H9 (cell line): ENCODE data around the gene UBAC1. TPM values are rescaled to one million over a fixed set of nuclear protein-coding genes. Genes with fewer than 3 reads are reported as not detected.

Experiments used
- DNase-seq: peaks from one replicate; pipeline ENCODE4 v3.0.0-alpha.2; 2017
- H2AFZ ChIP-seq: one replicate; pipeline ENCODE4 v1.6.1; 2013; ENCODE audit warnings: mild to moderate bottlenecking, low read length, control low read depth, moderate library complexity
- H2AK5ac ChIP-seq: 2 replicates; pipeline ENCODE4 v1.6.1; 2013; ENCODE audit warnings: low read length, control low read depth, mixed read lengths; ENCODE audit not compliant: insufficient read length
- H2BK120ac ChIP-seq: one replicate; pipeline ENCODE4 v1.6.1; 2013; ENCODE audit warnings: low read depth, mild to moderate bottlenecking, low read length, control low read depth, inconsistent platforms; ENCODE audit not compliant: poor library complexity, severe bottlenecking
- H2BK12ac ChIP-seq: 2 replicates; pipeline ENCODE4 v1.6.1; 2013; ENCODE audit warnings: low read length, control low read depth, mixed read lengths, low read depth; ENCODE audit not compliant: insufficient read length
- H2BK15ac ChIP-seq: 2 replicates; pipeline ENCODE4 v1.6.1; 2013; ENCODE audit warnings: low read depth, low read length, control low read depth
- H2BK20ac ChIP-seq: one replicate; pipeline ENCODE4 v1.6.1; 2013; ENCODE audit warnings: low read depth, mild to moderate bottlenecking, low read length, control low read depth, inconsistent platforms; ENCODE audit not compliant: poor library complexity, severe bottlenecking
- H2BK5ac ChIP-seq: 2 replicates; pipeline ENCODE4 v1.6.1; 2013; ENCODE audit warnings: low read length, control low read depth, mixed read lengths; ENCODE audit not compliant: insufficient read length
- H3K14ac ChIP-seq: 2 replicates; pipeline ENCODE4 v1.6.1; 2013; ENCODE audit warnings: low read length, control low read depth; ENCODE audit not compliant: insufficient read depth
- H3K18ac ChIP-seq: 2 replicates; pipeline ENCODE4 v1.6.1; 2013; ENCODE audit warnings: low read depth, mild to moderate bottlenecking, mixed read lengths, low read length, control low read depth; ENCODE audit not compliant: insufficient read length
- H3K23ac ChIP-seq: 2 replicates; pipeline ENCODE4 v1.6.1; 2013; ENCODE audit warnings: low read length, control low read depth, mixed read lengths, low read depth; ENCODE audit not compliant: insufficient read length
- H3K23me2 ChIP-seq: 2 replicates; pipeline ENCODE4 v1.6.1; 2013; ENCODE audit warnings: low read depth, mild to moderate bottlenecking, mixed read lengths, low read length, control low read depth; ENCODE audit not compliant: insufficient read length, poor library complexity, severe bottlenecking
- H3K27ac ChIP-seq: 2 replicates; pipeline ENCODE4 v1.5.1; 2013; ENCODE audit warnings: low read length, control low read depth, mixed read lengths, low read depth; ENCODE audit not compliant: insufficient read length
- H3K27me3 ChIP-seq: 2 replicates; pipeline ENCODE4 v1.6.1; 2013; ENCODE audit warnings: low read length, control low read depth, inconsistent platforms; ENCODE audit not compliant: insufficient read depth
- H3K4ac ChIP-seq: 2 replicates; pipeline ENCODE4 v1.6.1; 2013; ENCODE audit warnings: low read depth, mild to moderate bottlenecking, control low read depth, inconsistent platforms, low read length, moderate library complexity
- H3K4me1 ChIP-seq: 2 replicates; pipeline ENCODE4 v1.6.1; 2013; ENCODE audit warnings: low read length, control low read depth, inconsistent platforms; ENCODE audit not compliant: insufficient read depth
- H3K4me2 ChIP-seq: 2 replicates; pipeline ENCODE4 v1.6.1; 2013; ENCODE audit warnings: low read length, control low read depth, mixed read lengths; ENCODE audit not compliant: insufficient read length, insufficient read depth
- H3K56ac ChIP-seq: 2 replicates; pipeline ENCODE4 v1.6.1; 2013; ENCODE audit warnings: low read depth, mild to moderate bottlenecking, mixed read lengths, low read length, control low read depth; ENCODE audit not compliant: insufficient read length
- H3K79me1 ChIP-seq: 2 replicates; pipeline ENCODE4 v1.6.1; 2013; ENCODE audit warnings: low read depth, mild to moderate bottlenecking, moderate library complexity, low read length, control low read depth, inconsistent platforms; ENCODE audit not compliant: insufficient read depth, poor library complexity, severe bottlenecking
- H3K79me2 ChIP-seq: 2 replicates; pipeline ENCODE4 v1.6.1; 2013; ENCODE audit warnings: low read length, control low read depth, inconsistent platforms; ENCODE audit not compliant: insufficient read depth
- H3K9ac ChIP-seq: 2 replicates; pipeline ENCODE4 v1.6.1; 2013; ENCODE audit warnings: low read length, control low read depth, mixed read lengths; ENCODE audit not compliant: insufficient read length; ENCODE audit errors: extremely low read depth
- H3K9me3 ChIP-seq: one replicate; pipeline ENCODE4 v1.6.1; 2013; ENCODE audit warnings: low read depth, low read length, inconsistent platforms; ENCODE audit not compliant: control insufficient read depth
- H3T11ph ChIP-seq: one replicate; pipeline ENCODE4 v1.6.1; 2013; ENCODE audit warnings: mild to moderate bottlenecking, low read length, control low read depth, inconsistent platforms
- H4K20me1 ChIP-seq: one replicate; pipeline ENCODE4 v1.6.1; 2013; ENCODE audit not compliant: control insufficient read depth, insufficient read length, insufficient read depth
- H4K5ac ChIP-seq: 2 replicates; pipeline ENCODE4 v1.6.1; 2013; ENCODE audit warnings: low read depth, mild to moderate bottlenecking, mixed read lengths, low read length, control low read depth; ENCODE audit not compliant: insufficient read length
- H4K8ac ChIP-seq: replicated peaks from 2 replicates; pipeline ENCODE4 v1.6.1; 2013; ENCODE audit warnings: low read length, control low read depth, mixed read lengths, low read depth; ENCODE audit not compliant: insufficient read length
- H4K91ac ChIP-seq: 2 replicates; pipeline ENCODE4 v1.6.1; 2013; ENCODE audit warnings: low read depth, mild to moderate bottlenecking, moderate library complexity, mixed read lengths, low read length, control low read depth; ENCODE audit not compliant: insufficient read length
- H3K27ac Mint-ChIP-seq, 3 experiments: 2 replicates in 2 of 3; 3 replicates in 1 of 3; pipeline ENCODE4 v1.8.0; 2020 to 2021; ENCODE audit warnings: mixed read lengths in 3 of 3, mild to moderate bottlenecking in 1 of 3, moderate library complexity in 1 of 3
- H3K27me3 Mint-ChIP-seq: 2 replicates; pipeline ENCODE4 v1.8.0; 2021; ENCODE audit warnings: low read depth, mild to moderate bottlenecking, moderate library complexity, mixed read lengths
- H3K36me3 Mint-ChIP-seq, 3 experiments: 2 replicates in 2 of 3; 3 replicates in 1 of 3; pipeline ENCODE4 v1.8.0; 2020 to 2021; ENCODE audit warnings: low read depth in 3 of 3, mixed read lengths in 3 of 3; ENCODE audit not compliant: insufficient read depth in 1 of 3
- H3K4me1 Mint-ChIP-seq, 2 experiments: 2 replicates each; pipeline ENCODE4 v1.8.0; 2020; ENCODE audit warnings: mixed read lengths in 2 of 2
- H3K4me3 Mint-ChIP-seq, 2 experiments: 2 replicates in 1 of 2; 3 replicates in 1 of 2; pipeline ENCODE4 v1.8.0; 2020 to 2021; ENCODE audit warnings: mild to moderate bottlenecking in 2 of 2, mixed read lengths in 2 of 2, moderate library complexity in 1 of 2
- H3K9me3 Mint-ChIP-seq, 2 experiments: 2 replicates in 1 of 2; 3 replicates in 1 of 2; pipeline ENCODE4 v1.8.0; 2020; ENCODE audit warnings: mild to moderate bottlenecking in 2 of 2, mixed read lengths in 2 of 2, moderate library complexity in 1 of 2
- CTCF ChIP-seq: fragments of 200-600 bp; sonication (generic); conservative IDR thresholded peaks from 3 replicates; pipeline ENCODE4 v1.8.0; 2021; ENCODE audit warnings: antibody characterized with exemption, mild to moderate bottlenecking
- WGBS: extraction: QIAGEN DNeasy Blood & Tissue Kit; methylation state at CpG from one replicate; pipeline ENCODE4 v1.1.7; 2013; ENCODE audit warnings: missing lambda C conversion rate, low lambda C conversion rate, mixed read lengths; ENCODE audit not compliant: insufficient read length; ENCODE audit errors: extremely low coverage; 5-methylcytosine and 5-hydroxymethylcytosine counted together
- total RNA-seq: library from RNA; stranded (reverse); gene quantifications from 2 replicates; pipeline ENCODE4 v1.2.1, GENCODE V29; 2021

Gene UBAC1
- total RNA-seq, 1 experiment from 2014 or later, result 47.5 TPM

DNA sequence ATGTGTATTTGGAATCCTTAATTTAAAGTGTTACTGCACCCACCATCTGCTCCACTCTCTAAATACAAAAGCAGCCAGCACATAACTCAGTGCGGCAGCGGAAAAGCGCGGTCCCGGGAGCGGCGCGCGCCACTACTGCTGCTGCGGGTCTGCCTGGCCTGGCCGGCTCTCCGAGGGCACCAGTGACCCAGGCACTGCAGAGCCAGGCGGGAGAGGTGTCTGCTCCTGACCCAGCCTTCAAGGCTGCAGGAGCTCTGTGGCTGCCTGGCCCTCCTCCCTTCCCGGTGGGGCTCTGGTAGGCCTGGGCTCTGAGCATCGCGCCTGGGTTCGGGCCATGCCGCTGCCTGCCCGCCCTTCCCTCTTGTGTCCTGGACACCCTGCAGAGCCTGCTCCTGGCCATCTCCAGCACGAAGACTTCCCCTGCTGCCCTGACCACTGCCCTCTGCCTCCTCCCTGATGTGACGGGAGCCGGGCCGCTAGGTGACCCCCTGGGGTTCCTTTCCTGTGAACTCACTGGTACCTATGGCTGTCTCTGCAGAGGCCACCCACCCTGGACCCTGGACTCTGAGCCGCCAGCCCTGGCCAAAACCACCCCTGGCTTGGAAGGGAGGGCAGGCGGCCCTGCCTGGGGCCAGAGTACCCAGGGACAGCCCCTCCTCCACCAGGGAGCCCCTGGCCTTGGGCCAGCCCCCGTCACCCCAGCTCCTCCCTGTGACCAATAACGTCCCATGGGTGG is 32.8 kb upstream of the UBAC1 start:
- H3K27ac ChIP-seq, result no peak overlapping the region
- H3K4me2 ChIP-seq, result no peak overlapping the region
- no peak overlapping the region for H3K56ac ChIP-seq
- no peaks in the 10 kb centered on the region for H3K4me1 ChIP-seq
- no peaks in the 10 kb centered on the region for H3K9me3 ChIP-seq
- no peaks in the 10 kb centered on the region for H3K79me1 ChIP-seq
- no peak overlapping the region for H4K5ac ChIP-seq
- no peak overlapping the region for H2AFZ ChIP-seq
- H4K20me1 ChIP-seq, result no peaks in the 10 kb centered on the region
- no CpG with 5 or more reads among the region's 27 CpGs for WGBS
- H3K4me3 Mint-ChIP-seq, result 0 out of 5 replicates have a peak overlapping the region, but pooled peaks of 1 of the 2 experiments have one; percentile 20
- no peaks in the 10 kb centered on the region for H3K79me2 ChIP-seq
- no peak overlapping the region for H3K14ac ChIP-seq
- H2BK20ac ChIP-seq, result no peak overlapping the region
- no peak overlapping the region for H2AK5ac ChIP-seq
- no peak overlapping the region for H3K27ac Mint-ChIP-seq
- H4K8ac ChIP-seq, result no peak overlapping the region
- H3K18ac ChIP-seq, result no peak overlapping the region
- H3K4me1 Mint-ChIP-seq, result peaks cover 14 to 40% of the 10 kb centered on the region in 2 experiments
- no peak overlapping the region for H3K23ac ChIP-seq
- H3K27me3 Mint-ChIP-seq, result no peaks in the 10 kb centered on the region
- H3K4ac ChIP-seq, result no peak overlapping the region
- H2BK15ac ChIP-seq, result no peak overlapping the region
- peak; percentile 51 for DNase-seq
- no peak overlapping the region for H3T11ph ChIP-seq
- H2BK120ac ChIP-seq, result no peak overlapping the region
- H3K23me2 ChIP-seq, result no peaks in the 10 kb centered on the region
- H4K91ac ChIP-seq, result no peak overlapping the region
- no peaks in the 10 kb centered on the region for H3K36me3 Mint-ChIP-seq
- H3K9me3 Mint-ChIP-seq, result no peaks in the 10 kb centered on the region; a peak in 1 of 5 replicates
- H3K27me3 ChIP-seq, result no peaks in the 10 kb centered on the region
- no peak overlapping the region for H3K9ac ChIP-seq
- no peak for TF ChIP-seq CTCF
- no peak overlapping the region for H2BK12ac ChIP-seq
- H2BK5ac ChIP-seq, result no peak overlapping the region
